ENCODE measurements around the gene ITIH4.

The ITIH4 gene

DNA sequence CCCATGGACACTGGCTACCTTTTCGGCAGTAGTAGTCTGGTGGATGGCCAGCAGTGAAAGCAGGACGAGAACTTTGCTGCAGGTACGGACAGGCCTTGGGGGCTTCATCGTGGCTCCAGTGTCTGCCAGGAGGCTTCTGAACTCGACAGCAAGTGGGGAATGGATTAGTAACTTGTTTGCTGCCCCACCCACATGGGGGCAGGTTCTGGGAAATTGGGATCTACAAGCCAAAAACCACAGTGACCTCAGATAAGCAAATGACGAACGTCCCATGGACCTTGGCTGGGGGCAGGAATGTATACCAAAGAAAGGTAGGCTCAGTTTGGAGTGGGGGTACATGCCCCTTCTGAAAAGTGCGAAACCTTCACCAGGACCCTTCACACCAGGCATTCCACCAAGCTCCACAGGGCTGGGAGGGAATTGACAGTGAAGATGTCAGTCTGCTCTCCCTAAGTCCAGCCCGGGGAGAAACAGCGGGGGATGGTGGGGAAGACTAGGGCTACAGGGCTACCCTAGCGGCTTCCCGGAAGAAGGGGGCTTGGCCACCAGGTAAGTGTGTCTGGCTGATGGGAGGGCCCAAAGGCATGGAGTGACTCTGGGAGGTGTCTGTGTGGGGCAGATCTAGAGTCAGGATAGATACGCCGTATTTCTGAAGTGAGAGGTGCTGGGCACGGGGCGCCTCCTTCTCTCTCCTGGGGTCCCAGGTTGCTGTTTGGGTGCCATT lies at the start of gene ITIH4:
ITIH4 (minus strand) TSS at position 138 of the 724 bp plus-strand sequence; CDS start at position 108, 30 bp downstream.
- DNase-seq = no peak

DNA sequence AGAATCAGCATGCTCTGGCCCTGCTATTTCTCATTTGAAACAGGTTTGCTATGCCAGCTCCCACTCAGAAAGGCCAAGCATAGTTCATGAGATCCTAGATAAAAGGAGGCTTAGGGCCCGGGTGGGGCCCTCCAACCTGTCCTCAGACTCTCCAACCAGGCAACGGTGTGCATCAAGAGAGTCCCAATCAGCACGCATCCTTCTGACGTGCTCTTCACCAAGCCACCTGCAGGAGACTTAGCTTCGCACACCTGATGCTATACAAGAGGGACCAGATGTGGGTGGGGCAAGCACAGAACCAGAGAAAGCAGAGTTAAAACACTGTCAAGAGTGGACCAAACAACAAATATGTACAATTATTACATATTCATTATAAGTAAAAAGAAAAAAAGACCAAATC lies 49.6 kb upstream of the ITIH4 start:
- no peak for DNase-seq

- DNase-seq = no peak
Measured at GRCh38 chr3:52879581-52879980, 49.1 kb upstream of the ITIH4 start.

- DNase-seq = no peak
Measured at GRCh38 chr3:52879090-52879489, 48.6 kb upstream of the ITIH4 start.

- DNase-seq = no peak
Measured at GRCh38 chr3:52877085-52877484, 46.6 kb upstream of the ITIH4 start.

DNA sequence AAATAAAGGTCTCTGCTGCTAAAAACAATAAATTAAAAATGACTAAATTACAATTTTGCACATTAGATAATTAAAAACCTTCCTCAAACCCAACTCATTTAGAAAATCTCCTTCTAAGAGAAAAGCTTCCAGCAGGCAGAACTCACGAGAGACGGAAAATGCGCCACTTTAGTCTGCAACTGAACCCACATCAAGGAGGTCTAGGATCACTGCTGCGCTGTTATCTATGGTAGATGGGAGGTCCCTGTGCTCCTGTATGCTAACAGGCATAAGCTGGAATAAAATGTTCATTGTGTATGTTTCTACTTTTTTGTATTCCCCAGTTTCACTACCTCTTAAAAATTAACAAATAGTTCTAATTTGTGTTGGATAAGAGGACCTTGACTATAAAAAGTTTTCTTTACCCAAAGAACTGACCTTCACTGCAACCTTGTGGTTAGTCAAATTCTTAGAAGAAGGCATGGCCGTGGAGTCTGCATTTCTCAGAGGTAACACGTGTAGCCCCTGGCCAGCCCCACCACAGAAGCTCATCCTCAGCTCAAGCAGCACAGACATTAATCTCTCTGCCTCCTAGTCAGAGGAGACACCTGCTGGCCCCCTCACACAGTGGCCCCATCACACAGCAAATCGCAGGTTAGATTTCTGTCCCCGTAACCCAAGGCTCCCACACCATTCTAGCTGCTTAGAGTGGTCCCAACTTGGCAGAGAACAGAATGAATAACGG lies 44.6 kb upstream of the ITIH4 start:
- DNase-seq = no peak

- no peak for DNase-seq
Measured at GRCh38 chr3:52874160-52874701, 43.8 kb upstream of the ITIH4 start.

DNA sequence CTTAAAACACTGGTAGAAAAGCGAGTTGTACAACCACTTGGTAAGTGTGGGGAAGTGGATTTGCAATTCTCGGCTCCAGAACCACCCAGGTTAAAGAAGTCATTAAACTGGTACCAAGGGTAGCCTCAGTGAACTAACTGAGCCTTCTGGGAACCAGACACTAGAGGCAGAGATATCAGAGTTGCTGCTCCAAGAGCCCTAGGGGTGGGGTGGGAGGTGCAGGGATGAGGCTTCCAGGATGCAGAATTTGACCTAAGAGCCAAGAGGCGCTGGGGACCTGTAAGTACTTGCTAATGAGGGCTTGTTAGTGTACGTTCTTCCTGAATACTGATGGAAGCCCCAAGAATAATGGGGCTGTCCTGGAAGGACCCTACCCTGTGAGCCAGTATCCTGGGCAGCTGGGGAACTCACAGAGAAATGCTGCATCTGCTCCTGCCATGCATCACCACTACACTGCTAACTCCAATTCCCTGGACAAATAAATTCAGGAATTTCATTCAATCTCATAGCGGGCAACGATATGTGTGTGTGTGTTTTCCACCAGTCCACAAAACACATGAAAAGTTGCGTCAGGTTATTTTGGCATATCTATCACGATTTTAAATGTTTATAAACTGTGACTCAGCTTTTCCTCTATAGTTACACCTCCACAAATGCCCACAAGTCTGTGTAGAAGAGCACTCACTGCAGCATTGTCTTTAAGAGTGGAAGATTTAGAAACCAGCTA lies 43.1 kb upstream of the ITIH4 start:
- DNase-seq = no peak

- DNase-seq = no peak
Measured at GRCh38 chr3:52872245-52872644, 41.8 kb upstream of the ITIH4 start.

DNA sequence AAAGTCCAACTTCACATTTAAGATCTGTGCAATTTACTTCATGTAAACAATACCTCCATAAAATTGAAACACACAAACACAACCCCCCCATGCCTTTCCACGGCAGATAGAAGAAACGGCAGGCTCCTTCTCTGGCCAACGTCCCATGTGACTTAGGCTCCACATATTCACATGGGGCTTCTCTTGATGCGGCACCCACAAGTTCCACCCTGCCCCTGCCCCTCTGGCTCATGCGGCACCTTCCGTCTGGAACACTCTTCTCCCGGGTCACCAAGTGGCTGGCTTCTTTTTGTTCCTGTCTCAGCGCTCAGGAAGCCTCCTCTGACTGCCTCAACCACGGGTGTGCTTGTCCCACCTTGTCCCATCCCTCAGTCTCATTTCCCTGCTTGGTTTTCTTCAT lies 41.3 kb upstream of the ITIH4 start:
- DNase-seq = no peak

DNA sequence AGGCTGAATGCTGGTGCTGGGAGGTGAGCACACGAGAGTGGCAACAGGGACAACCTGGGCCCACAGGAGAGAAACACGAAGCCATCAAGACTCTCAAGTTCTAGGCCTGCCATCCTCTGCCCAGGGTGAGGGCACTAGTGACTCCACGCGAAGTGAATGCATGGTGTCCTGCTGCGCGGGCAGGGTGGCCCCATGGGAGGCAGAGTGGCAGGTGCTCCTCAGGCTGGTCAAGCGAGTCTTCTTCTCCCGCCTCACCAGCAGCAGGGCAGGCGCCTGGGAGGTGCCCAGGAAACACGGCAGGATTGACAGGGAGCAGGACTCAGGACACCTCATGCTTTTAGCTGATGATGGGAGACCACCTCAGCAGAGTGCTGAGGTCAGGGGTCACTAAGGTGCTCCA lies 40.0 kb upstream of the ITIH4 start:
- DNase-seq = no peak

- DNase-seq = no peak
Measured at GRCh38 chr3:52866427-52866826, 36.0 kb upstream of the ITIH4 start.

DNA sequence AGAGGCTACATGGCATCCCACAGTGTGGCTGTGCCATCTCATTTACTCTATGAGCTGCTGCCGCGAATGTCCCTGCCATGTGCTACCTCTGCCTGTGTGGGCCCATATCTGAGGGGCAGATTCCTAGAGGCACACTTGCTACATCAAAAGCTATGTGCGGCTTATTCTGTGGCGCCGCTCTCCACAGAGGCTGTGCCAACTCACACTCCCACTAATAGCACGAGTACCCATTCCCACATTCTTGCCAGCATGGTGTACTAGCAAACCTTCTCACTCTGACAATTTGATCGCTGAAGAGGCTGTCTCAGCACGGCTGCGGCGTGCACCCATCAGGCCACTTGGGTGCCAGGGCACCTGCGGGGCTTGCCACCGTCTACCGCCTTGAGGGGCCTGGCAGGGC lies 35.5 kb upstream of the ITIH4 start:
- DNase-seq = no peak

DNA sequence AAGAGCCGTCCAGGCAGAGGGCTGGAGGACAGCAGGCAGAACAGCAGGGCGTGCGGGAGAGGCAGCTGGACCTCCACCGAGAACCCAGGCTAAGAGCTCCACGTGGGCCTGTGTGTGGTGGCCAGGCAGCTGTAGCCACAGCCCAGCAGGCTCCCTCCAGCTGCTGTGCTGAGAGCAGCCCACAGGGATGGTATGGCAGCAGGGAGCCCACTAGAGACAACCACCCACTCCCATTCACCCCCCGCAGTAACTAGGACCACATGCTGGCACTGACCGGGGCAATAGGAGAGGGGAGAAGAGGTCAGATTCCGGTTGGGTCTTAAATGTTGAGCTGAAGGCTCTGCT lies 29.9 kb upstream of the ITIH4 start:
- DNase-seq = peak; percentile 18

DNA sequence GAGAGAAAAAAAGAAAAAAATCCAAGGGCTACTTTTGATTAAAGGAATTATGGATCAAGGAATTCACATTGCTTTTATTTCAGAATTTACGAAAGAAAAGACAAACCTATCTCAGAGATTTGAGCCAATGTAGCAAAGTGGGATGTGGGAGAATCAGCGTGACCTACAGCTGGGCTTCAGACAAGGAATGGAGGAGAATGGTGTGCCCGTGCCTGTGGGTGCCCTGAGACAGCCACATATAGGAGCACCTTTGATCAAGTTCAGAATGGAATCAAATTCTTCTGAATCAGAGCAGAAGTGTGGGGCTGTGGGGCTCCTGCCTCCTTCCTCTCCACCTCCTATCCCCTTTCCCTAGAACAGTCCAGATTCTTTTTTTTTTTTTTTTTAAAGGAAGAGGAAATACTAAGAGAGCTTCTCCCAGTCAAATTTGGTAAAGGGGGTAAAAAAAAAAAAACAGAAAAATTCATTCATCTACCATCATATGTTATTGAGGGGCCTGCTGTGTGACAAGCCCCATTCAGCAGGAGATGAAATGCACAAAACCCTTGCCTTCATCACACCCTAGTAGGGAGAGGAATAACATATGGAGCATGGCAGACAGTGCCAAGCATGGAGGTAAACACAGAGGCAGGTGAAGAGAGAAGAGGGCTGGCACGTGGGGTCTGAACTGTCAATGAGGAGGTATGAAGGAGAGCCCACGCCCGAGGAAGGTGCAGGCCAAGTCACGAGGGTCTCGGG lies 29.4 kb upstream of the ITIH4 start:
- no peak for DNase-seq

DNA sequence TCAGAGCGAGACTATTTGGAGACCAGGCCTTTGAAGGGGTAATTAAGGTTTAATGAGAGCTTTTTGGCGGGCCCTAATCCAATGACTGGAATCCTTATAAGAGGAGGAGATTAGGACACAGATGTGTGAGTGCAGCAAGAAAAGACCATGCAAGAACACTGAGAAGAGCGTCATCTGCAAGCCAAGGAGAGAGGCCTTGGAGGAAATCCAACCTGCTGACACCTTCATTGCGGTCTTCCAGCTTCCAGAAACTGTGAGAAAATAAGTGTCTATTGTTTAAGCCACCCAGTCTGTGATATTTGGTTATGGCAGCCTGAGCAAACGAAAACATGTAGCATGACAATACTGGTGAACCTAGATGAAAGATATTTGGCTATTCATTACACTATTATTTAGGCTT lies 27.4 kb upstream of the ITIH4 start:
- DNase-seq = peak; percentile 88

- no peak for DNase-seq
Measured at GRCh38 chr3:52857133-52857532, 26.7 kb upstream of the ITIH4 start.

GRCh38 chr3:52856666-52857065 lies 26.2 kb upstream of the ITIH4 start:
- DNase-seq = no peak

GRCh38 chr3:52854013-52854412 lies 23.5 kb upstream of the ITIH4 start:
- no peak for DNase-seq

DNA sequence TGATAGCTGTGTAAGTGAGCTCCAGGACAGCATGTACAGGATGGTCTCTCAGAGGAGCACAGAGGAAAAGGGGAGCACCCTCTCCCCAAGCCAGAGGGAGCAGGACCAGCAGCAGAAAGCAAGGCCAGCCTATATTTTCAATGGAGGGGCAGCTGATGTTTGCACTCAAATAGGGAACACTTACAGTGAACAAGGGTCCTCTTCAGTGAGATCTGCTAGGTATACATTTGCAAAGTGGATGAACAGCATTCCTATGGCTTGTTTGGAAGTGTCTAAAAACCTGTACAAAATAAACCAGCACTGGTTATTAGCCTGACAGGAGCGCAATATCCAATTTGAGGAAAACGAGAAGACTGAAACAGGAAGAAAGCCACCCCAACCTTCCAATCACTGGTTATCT lies 21.9 kb upstream of the ITIH4 start:
- DNase-seq = no peak

DNA sequence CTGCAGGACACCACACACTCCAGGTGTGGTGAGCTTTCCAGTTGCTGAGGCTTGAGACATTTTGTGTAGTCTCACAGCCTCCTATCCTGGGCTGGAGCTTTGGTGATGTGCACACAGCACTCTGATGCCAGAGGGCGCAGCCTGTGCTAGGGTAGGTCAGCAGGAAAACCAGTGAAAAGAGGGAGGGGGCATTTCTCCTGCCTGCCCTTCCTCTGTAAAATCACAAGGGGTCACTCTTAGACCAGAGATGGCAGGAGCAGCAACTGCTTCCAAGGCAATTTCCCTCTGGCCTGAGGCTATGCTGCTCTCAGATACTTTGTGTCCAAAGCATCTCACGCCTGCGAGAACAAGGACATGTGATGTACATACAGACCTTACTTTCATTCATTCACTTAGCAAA lies 20.9 kb upstream of the ITIH4 start:
- DNase-seq = peak; percentile 16

- DNase-seq = no peak
Measured at GRCh38 chr3:52849656-52850055, 19.2 kb upstream of the ITIH4 start.

DNA sequence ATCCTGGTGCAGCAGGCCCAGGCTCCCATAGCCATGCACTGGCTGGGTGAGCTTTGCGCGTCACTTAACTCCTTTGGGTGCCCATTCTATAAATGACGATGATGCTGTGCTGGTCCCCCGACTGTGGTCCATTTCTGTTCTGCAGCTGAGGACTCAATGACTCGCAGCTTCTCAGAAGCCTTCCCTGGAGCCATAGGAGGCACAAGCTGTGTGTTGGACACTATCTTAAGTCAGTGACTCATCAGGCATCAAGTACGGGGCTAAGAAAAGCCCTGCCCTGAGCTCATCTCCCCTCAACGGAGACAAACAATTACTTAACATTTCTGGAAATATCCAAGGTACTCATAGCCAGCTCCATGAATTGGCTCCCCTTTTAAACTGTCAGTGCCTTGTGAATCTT lies 18.1 kb upstream of the ITIH4 start:
- DNase-seq = no peak
